K562 (cell line): ENCODE measurements around the gene UBR4. TPM values are rescaled to one million over a fixed set of nuclear protein-coding genes. Genes with fewer than 3 reads are reported as not detected.
A peak's percentile ranks its signal among the peaks of the same experiment; 100 is the strongest.

Source experiments
- CHD2 ChIP-seq: IDR thresholded peaks from 2 replicates; pipeline ENCODE4 v1.6.1; 2011; ENCODE audit warnings: low read depth, low read length
- CREM ChIP-seq: IDR thresholded peaks from 2 replicates; pipeline ENCODE4 v1.6.1; 2014; ENCODE audit warnings: antibody characterized with exemption, low read depth
- DEAF1 ChIP-seq: fragments of 450-650 bp; formaldehyde crosslinking; IDR thresholded peaks from 2 replicates; pipeline ENCODE4 v1.4.0; 2020; ENCODE audit warnings: mild to moderate bottlenecking, moderate library complexity
- ESRRB ChIP-seq: fragments of 250-450 bp; sonication (Bioruptor Pico); IDR thresholded peaks from 2 replicates; pipeline ENCODE4 v1.5.0; 2020; ENCODE audit warnings: mild to moderate bottlenecking, moderate library complexity, borderline replicate concordance
- GABPB1 ChIP-seq: sonication (generic); formaldehyde crosslinking; IDR thresholded peaks from 2 replicates; pipeline ENCODE4 v1.8.0; 2022; ENCODE audit warnings: mild to moderate bottlenecking, missing genetic modification reagents
- HCFC1 ChIP-seq: IDR thresholded peaks from 2 replicates; pipeline ENCODE4 v1.6.1; 2012; ENCODE audit warnings: low read depth, low read length, improper control_type of control experiment
- HLTF ChIP-seq: fragments of 450-650 bp; IDR thresholded peaks from 2 replicates; pipeline ENCODE4 v1.6.1; 2016
- HMGXB4 ChIP-seq: sonication (generic); formaldehyde crosslinking; IDR thresholded peaks from 2 replicates; pipeline ENCODE4 v1.8.1; 2023; ENCODE audit warnings: mild to moderate bottlenecking, missing genetic modification reagents
- KDM5B ChIP-seq: fragments of 200-600 bp; sonication (generic); IDR thresholded peaks from 2 replicates; pipeline ENCODE4 v1.6.1; 2012; ENCODE audit warnings: low read depth, mild to moderate bottlenecking, moderate library complexity, low read length, control low read depth, inconsistent platforms; ENCODE audit not compliant: insufficient replicate concordance
- PHF8 ChIP-seq: fragments of 200-600 bp; sonication (generic); IDR thresholded peaks from 2 replicates; pipeline ENCODE4 v1.6.1; 2012; ENCODE audit warnings: mixed run types, mild to moderate bottlenecking, inconsistent platforms, low read length, moderate library complexity, borderline replicate concordance
- SIX5 ChIP-seq, 2 experiments: IDR thresholded peaks; 2 replicates each; pipeline ENCODE4 v1.6.1; 2011; ENCODE audit warnings: low read length in 2 of 2, borderline replicate concordance in 1 of 2, low read depth in 1 of 2, mild to moderate bottlenecking in 1 of 2, moderate library complexity in 1 of 2; ENCODE audit not compliant: insufficient read depth in 1 of 2
- SMAD4 ChIP-seq: fragments of 250-450 bp; sonication (Bioruptor Pico); conservative IDR thresholded peaks from 2 replicates; pipeline ENCODE4 v1.8.0; 2021; ENCODE audit warnings: inconsistent platforms, mild to moderate bottlenecking, moderate library complexity
- SP1 ChIP-seq: sonication (generic); formaldehyde crosslinking; IDR thresholded peaks from 2 replicates; pipeline ENCODE4 v1.8.1; 2022; ENCODE audit warnings: mild to moderate bottlenecking, missing genetic modification reagents
- THAP12 ChIP-seq: fragments of 250-450 bp; sonication (Bioruptor Pico); IDR thresholded peaks from 2 replicates; pipeline ENCODE4 v1.9.0; 2021; ENCODE audit warnings: mild to moderate bottlenecking, inconsistent platforms
- USF2 ChIP-seq: sonication (generic); formaldehyde crosslinking; IDR thresholded peaks from 2 replicates; pipeline ENCODE4 v1.5.0; 2020; ENCODE audit warnings: missing genetic modification reagents
- YY1 ChIP-seq, 3 experiments: IDR thresholded peaks; 2 replicates each; pipeline ENCODE4 v1.6.1; 2011; ENCODE audit warnings: low read length in 2 of 3, mild to moderate bottlenecking in 2 of 3, moderate library complexity in 2 of 3, borderline replicate concordance in 1 of 3, control low read depth in 1 of 3, low read depth in 1 of 3; ENCODE audit not compliant: insufficient read depth in 3 of 3, insufficient replicate concordance in 2 of 3, control insufficient read depth in 1 of 3, insufficient read length in 1 of 3; ENCODE audit errors: extremely low read depth in 1 of 3
- ZNF24 ChIP-seq: fragments of 450-650 bp; IDR thresholded peaks from 2 replicates; pipeline ENCODE4 v1.6.1; 2016
- ZNF274 ChIP-seq: IDR thresholded peaks from 2 replicates; pipeline ENCODE4 v1.6.1; 2011; ENCODE audit warnings: low read depth, mild to moderate bottlenecking, low read length, moderate library complexity, borderline replicate concordance
- ZNF436 ChIP-seq: fragments of 250-450, 450-650 bp; sonication (Bioruptor Pico); formaldehyde crosslinking; IDR thresholded peaks from 2 replicates; pipeline ENCODE4 v1.7.0; 2020; ENCODE audit warnings: mild to moderate bottlenecking
- polyA plus RNA-seq, 8 experiments: library from polyadenylated mRNA; depleted of rRNA in 4 of 8; stranded (reverse) in 5 of 8; unstranded in 3 of 8; fragments of >200 nt; fragmentation: Nextera tagmentation in 2 of 8; fragmentation: Illumina TruSeq in 1 of 8; extraction: Ambion mirVana in 2 of 8; extraction: Trizol in 1 of 8; gene quantifications; 2 replicates each; pipeline versions ENCODE4 v1.2.1 to v1.2.3, GENCODE V29; 2011 to 2014; ENCODE audit warnings: inconsistent platforms in 1 of 8, missing spikeins in 1 of 8
- total RNA-seq, 7 experiments: library from RNA; depleted of rRNA in 6 of 7; stranded (reverse); fragments of >200 nt in 6 of 7; fragmentation: Illumina TruSeq in 2 of 7; extraction: Trizol in 2 of 7; gene quantifications; 2 replicates each; pipeline versions ENCODE4 v1.2.1 to v1.2.3, GENCODE V29; 2011 to 2021; ENCODE audit warnings: low replicate concordance in 1 of 7

The UBR4 gene
- total and polyA plus RNA-seq, 9 of the 15 experiments (the other 6 are each of a cell fraction or from before 2014, with no cell fraction given): 55.4 to 277 (median 123) TPM

GRCh38 chr1:19251305-19252196 is 41.5 kb upstream of the UBR4 start, which contains the start of the genes EMC1 and MRTO4 (continued):
- peak; percentile 89 to 98 (median 95) for TF ChIP-seq YY1 (IDR thresholded peaks at IDR 0.05; ENCODE audit: borderline replicate concordance in 1 of 3, control insufficient read depth in 1 of 3, extremely low read depth in 1 of 3, insufficient read depth in 3 of 3, insufficient read length in 1 of 3, insufficient replicate concordance in 2 of 3, low read depth in 1 of 3, low read length in 2 of 3)
- TF ChIP-seq GABPB1: peak; percentile 83
- TF ChIP-seq THAP12: peak; percentile 92
- peak; percentile 65; the same call in 1 of the 2 replicates for TF ChIP-seq ZNF274
- peak; percentile 48; the same call in 1 of the 2 replicates for TF ChIP-seq HLTF
- TF ChIP-seq CHD2: peak; percentile 86
- peak; percentile 97 for TF ChIP-seq KDM5B
- TF ChIP-seq DEAF1: 0 out of 2 replicates have a peak, but pooled peaks have one; percentile 4
- TF ChIP-seq ZNF24: peak; percentile 46; the same call in 1 of the 2 replicates
- TF ChIP-seq HCFC1: peak; percentile 78
- TF ChIP-seq ESRRB (CRISPR knock-in tag): no peak
- TF ChIP-seq HMGXB4 (CRISPR knock-in tag): peak; percentile 84; the same call in 1 of the 2 replicates
- peak; percentile 95 for TF ChIP-seq PHF8
- peak; percentile 52; the same call in 1 of the 2 replicates for TF ChIP-seq CREM
- TF ChIP-seq USF2 (CRISPR knock-in tag): peak; percentile 29
- peak; percentile 50; the same call in 1 of the 2 replicates for TF ChIP-seq ZNF436
- TF ChIP-seq SMAD4 (CRISPR knock-in tag): peak; percentile 81
- TF ChIP-seq SP1 (CRISPR knock-in tag): peak; percentile 96
- no peak for TF ChIP-seq SIX5 (IDR thresholded peaks at IDR 0.05; ENCODE audit: borderline replicate concordance in 1 of 2, insufficient read depth in 1 of 2, low read depth in 1 of 2, low read length in 2 of 2)
